Right cardiac atrium (tissue), 5 donors: ENCODE results near the gene ASMTL. TPM values are rescaled to one million over a fixed set of nuclear protein-coding genes. Genes with fewer than 3 reads are reported as not detected.
A peak's percentile ranks its signal among the peaks of the same experiment; 100 is the strongest.

Experiments
- ATAC-seq, 2 donors: fragments of 200-7000 bp; cut with Tn5 transposase; one replicate each; pipeline versions ENCODE4 v1.8.0 to v1.9.1; 2020; ENCODE audit warnings: moderate library complexity in 2 of 2, mild to moderate bottlenecking in 1 of 2
- DNase-seq, 3 donors: peaks; one replicate each; pipeline ENCODE4 v3.0.0-alpha.2; 2020
- H3K27ac ChIP-seq: one replicate; pipeline ENCODE4 v1.5.1; 2013; ENCODE audit warnings: mild to moderate bottlenecking, low read length, control low read depth, moderate library complexity
- H3K27me3 ChIP-seq: one replicate; pipeline ENCODE4 v1.6.1; 2013; ENCODE audit not compliant: control insufficient read depth, insufficient read depth
- H3K4me1 ChIP-seq: one replicate; pipeline ENCODE4 v1.6.1; 2013; ENCODE audit warnings: low read length; ENCODE audit not compliant: control insufficient read depth, insufficient read depth
- H3K4me3 ChIP-seq: one replicate; pipeline ENCODE4 v1.5.1; 2013; ENCODE audit warnings: low read length, control low read depth
- H3K9me3 ChIP-seq: one replicate; pipeline ENCODE4 v1.6.1; 2013; ENCODE audit warnings: low read length; ENCODE audit not compliant: control insufficient read depth
- WGBS: extraction: QIAGEN DNeasy Blood & Tissue Kit; methylation state at CpG from one replicate; pipeline ENCODE4 v1.1.7; 2013; 5-methylcytosine and 5-hydroxymethylcytosine counted together
- intact Hi-C, 4 donors: fragments of 100-400 bp; cut with DNase I; formaldehyde crosslinking; loops; one replicate each; pipeline versions ENCODE4 v1.11.0 to v1.14.0; 2022 to 2023
- polyA plus RNA-seq: library from polyadenylated mRNA; stranded (reverse); fragments of 200-250 nt; gene quantifications from one replicate; pipeline ENCODE4 v1.2.3, GENCODE V29; 2013
- total RNA-seq, 4 donors: library from RNA; stranded (reverse); fragmentation: NEBNext Ultra II Directional; extraction: Animal tissue kit (Norgen Biotek cat#: 25700); gene quantifications; one replicate each; pipeline ENCODE4 v1.2.1, GENCODE V29; 2021
- donor health status: healthy with polysubstance abuse.
- donor health status: DM: no; HTN: yes; CAD: no.
- donor health status: DM: no; HTN: no; CAD: no.
- donor health status: DM: no; HTN: yes; CAD: no; lungs with severe emphysema.
- donor health status: DM: yes; HTN: yes; CAD: no.

Gene ASMTL
- total and polyA plus RNA-seq, 5 donors: 27.7 to 34.4 (median 34.1) TPM

GRCh38 chrX:1391707-1392375 is 60.9 kb downstream of the ASMTL start, which contains the start of gene SLC25A6:
TSS of gene SLC25A6 (minus strand) at chrX:1392113. CDS start at chrX:1392009, 104 bp downstream.
- Histone ChIP-seq H3K4me3 (peak within 1 kb of the TSS; percentile 70), H3K4me1 (peaks cover 3% of the 10 kb centered on the region), H3K27ac (peak within 1 kb of the TSS; percentile 95), H3K27me3 (no peaks in the 10 kb centered on the region), H3K9me3 (no peaks in the 10 kb centered on the region)
- intact Hi-C loops: loop anchor here in 2 of 4 donors (10.0 kb wide), 1 partner anchor 53 kb away; no protein-coding TSS in a partner anchor
- under 1% methylated on average over 90 of the region's 90 CpGs for WGBS
- ATAC-seq: peak; percentile 96 to 97
- peak; percentile 100 for DNase-seq

- intact Hi-C loops: loop anchor here in 2 of 4 donors (10.0 kb wide), 1 partner anchor 53 kb away; no protein-coding TSS in a partner anchor
- WGBS: 1% methylated on average over 19 of the region's 19 CpGs
- H3K4me3 ChIP-seq: peak overlapping the region; percentile 70
- H3K4me1 ChIP-seq: peaks cover 3% of the 10 kb centered on the region
- DNase-seq (peak in 1 of 3 donors; percentile 98), ATAC-seq (peak in 1 of 2 donors; percentile 71)
- no peaks in the 10 kb centered on the region for H3K9me3 ChIP-seq
- H3K27me3 ChIP-seq: no peaks in the 10 kb centered on the region
- H3K27ac ChIP-seq: peak overlapping the region; percentile 84
Observed at GRCh38 chrX:1391370-1391706, 61.4 kb downstream of the ASMTL start.

- WGBS: 47% methylated on average over 30 of the region's 30 CpGs
- Histone ChIP-seq H3K9me3 (no peaks in the 10 kb centered on the region), H3K4me1 (peaks cover 3% of the 10 kb centered on the region), H3K27me3 (no peaks in the 10 kb centered on the region), H3K4me3 (peak overlapping the region; percentile 70), H3K27ac (peak overlapping the region; percentile 84)
- ATAC-seq: no peak
- intact Hi-C loops: loop anchor here in 2 of 4 donors (10.0 kb wide), 1 partner anchor 54 kb away; no protein-coding TSS in a partner anchor
- peak in 2 of 3 donors; percentile 66 to 67 for DNase-seq
Observed at GRCh38 chrX:1390621-1391369, 61.9 kb downstream of the ASMTL start.

- Histone ChIP-seq H3K9me3 (no peaks in the 10 kb centered on the region), H3K4me3 (no peak overlapping the region), H3K4me1 (peaks cover 3% of the 10 kb centered on the region), H3K27me3 (no peaks in the 10 kb centered on the region), H3K27ac (no peak overlapping the region)
- WGBS: 87% methylated on average over 10 of the region's 10 CpGs
- intact Hi-C loops: loop anchor here in 2 of 4 donors (10.0 kb wide), 1 partner anchor 55 kb away; no protein-coding TSS in a partner anchor
- ATAC-seq: no peak
- peak in 1 of 3 donors; percentile 13 for DNase-seq
Observed at GRCh38 chrX:1389993-1390285, 62.8 kb downstream of the ASMTL start.

- peak in 2 of 3 donors; percentile 59 to 61 for DNase-seq
- Histone ChIP-seq H3K27me3 (no peaks in the 10 kb centered on the region), H3K4me3 (no peak overlapping the region), H3K9me3 (no peaks in the 10 kb centered on the region), H3K4me1 (peaks cover 3% of the 10 kb centered on the region), H3K27ac (no peak overlapping the region)
- WGBS: 90% methylated on average over 51 of the region's 51 CpGs
- intact Hi-C loops: no loop called here
- no peak for ATAC-seq
Observed at GRCh38 chrX:1389181-1389992, 63.3 kb downstream of the ASMTL start.

GRCh38 chrX:1388651-1389050 is 64.1 kb downstream of the ASMTL start:
- ATAC-seq: no peak
- Histone ChIP-seq H3K27ac (no peak overlapping the region), H3K9me3 (no peaks in the 10 kb centered on the region), H3K27me3 (no peaks in the 10 kb centered on the region), H3K4me3 (no peak overlapping the region), H3K4me1 (peaks cover 3% of the 10 kb centered on the region)
- DNase-seq: peak in 1 of 3 donors; percentile 32
- intact Hi-C loops: no loop called here
- 84% methylated on average over 4 of the region's 4 CpGs for WGBS

- ATAC-seq (no peak), DNase-seq (peak in 2 of 3 donors; percentile 52 to 60)
- 92% methylated on average over 43 of the region's 43 CpGs for WGBS
- Histone ChIP-seq H3K9me3 (no peaks in the 10 kb centered on the region), H3K27ac (no peak overlapping the region), H3K4me3 (no peak overlapping the region), H3K27me3 (no peaks in the 10 kb centered on the region), H3K4me1 (peaks cover 3% of the 10 kb centered on the region)
- intact Hi-C loops: no loop called here
Observed at GRCh38 chrX:1387141-1387776, 65.5 kb downstream of the ASMTL start.

GRCh38 chrX:1386338-1387127 is 66.2 kb downstream of the ASMTL start:
- WGBS: 93% methylated on average over 41 of the region's 41 CpGs
- no peak for ATAC-seq
- no peak overlapping the region for H3K4me3 ChIP-seq
- H3K4me1 ChIP-seq: peaks cover 3% of the 10 kb centered on the region
- intact Hi-C loops: no loop called here
- H3K27ac ChIP-seq: no peak overlapping the region
- no peaks in the 10 kb centered on the region for H3K9me3 ChIP-seq
- no peaks in the 10 kb centered on the region for H3K27me3 ChIP-seq
- DNase-seq: peak in 2 of 3 donors; percentile 50 to 57

- 90% methylated on average over 36 of the region's 36 CpGs for WGBS
- Histone ChIP-seq H3K4me1 (peaks cover 3% of the 10 kb centered on the region), H3K27ac (no peak overlapping the region), H3K4me3 (no peak overlapping the region), H3K27me3 (no peaks in the 10 kb centered on the region), H3K9me3 (no peaks in the 10 kb centered on the region)
- intact Hi-C loops: no loop called here
- DNase-seq: peak in 2 of 3 donors; percentile 42 to 50
- ATAC-seq: no peak
Observed at GRCh38 chrX:1385253-1386223, 67.2 kb downstream of the ASMTL start.
